ENCODE results near the gene TCF4.

- TF ChIP-seq ARNTL (CRISPR knock-in tag; IDR thresholded peaks at IDR 0.05; ENCODE audit: borderline replicate concordance, low read depth) (no peak), PATZ1 (CRISPR knock-in tag; IDR thresholded peaks at IDR 0.05; ENCODE audit: borderline replicate concordance) (no peak), CREB5 (CRISPR knock-in tag; IDR thresholded peaks at IDR 0.05; ENCODE audit: low read depth) (no peak), ZFP30 (CRISPR knock-in tag; IDR thresholded peaks at IDR 0.05) (no peak), ZFP3 (CRISPR knock-in tag; IDR thresholded peaks at IDR 0.05) (no peak), SNAI2 (CRISPR knock-in tag; IDR thresholded peaks at IDR 0.05) (no peak), CSRNP3 (CRISPR knock-in tag; IDR thresholded peaks at IDR 0.05) (no peak), RARB (CRISPR knock-in tag; IDR thresholded peaks at IDR 0.05) (no peak), ISL1 (CRISPR knock-in tag; IDR thresholded peaks at IDR 0.05) (no peak), ZNF565 (CRISPR knock-in tag; conservative IDR thresholded peaks at IDR 0.05; ENCODE audit: low read depth) (no peak)
Measured at GRCh38 chr18:55307505-55307904, 280.5 kb downstream of the TCF4 start.

All from SK-N-SH treated with all-trans-retinoic acid at 6 μM for 48 hours (cell line).